Stimulated activated CD4-positive, alpha-beta T cell treated with anti-CD3 and anti-CD28 coated beads, Interleukin-4, amount 100 ng/mL, for 48 hours (primary cell): ENCODE measurements around the gene MMP17.

Source experiments
- DNase-seq, 2 donors: peaks; one replicate each; pipeline ENCODE4 v3.0.0-alpha.2; 2020; ENCODE audit warnings: low read depth in 2 of 2

The MMP17 gene

DNA sequence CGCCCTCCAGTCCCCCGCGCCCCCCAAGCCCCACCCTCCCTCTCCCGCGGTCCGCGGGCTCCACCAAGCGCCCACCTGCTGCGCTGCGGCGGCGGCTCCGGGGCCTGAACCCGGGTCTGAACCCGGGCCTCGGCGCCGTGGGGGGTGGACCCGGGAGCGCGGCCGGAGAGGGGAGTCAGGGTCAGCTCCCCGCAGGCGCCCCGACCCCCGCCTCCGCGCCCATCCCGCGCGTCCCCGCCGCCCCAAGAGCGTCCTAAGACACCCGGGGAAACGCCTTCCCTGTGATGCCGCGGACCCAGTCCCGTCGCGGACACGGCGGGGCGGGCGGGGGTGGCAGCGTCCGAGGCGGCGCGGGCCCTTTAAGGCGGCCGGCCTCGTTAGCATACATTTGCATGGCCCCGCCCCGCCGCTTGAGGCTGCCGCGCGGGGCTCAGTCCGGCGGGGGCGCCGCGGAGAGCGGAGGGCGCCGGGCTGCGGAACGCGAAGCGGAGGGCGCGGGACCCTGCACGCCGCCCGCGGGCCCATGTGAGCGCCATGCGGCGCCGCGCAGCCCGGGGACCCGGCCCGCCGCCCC lies at the start of gene MMP17:
Gene MMP17 (plus strand): TSS at position 433 of the 574 bp plus-strand sequence. CDS start 102 bp downstream, at position 535.
- no peak for DNase-seq

DNA sequence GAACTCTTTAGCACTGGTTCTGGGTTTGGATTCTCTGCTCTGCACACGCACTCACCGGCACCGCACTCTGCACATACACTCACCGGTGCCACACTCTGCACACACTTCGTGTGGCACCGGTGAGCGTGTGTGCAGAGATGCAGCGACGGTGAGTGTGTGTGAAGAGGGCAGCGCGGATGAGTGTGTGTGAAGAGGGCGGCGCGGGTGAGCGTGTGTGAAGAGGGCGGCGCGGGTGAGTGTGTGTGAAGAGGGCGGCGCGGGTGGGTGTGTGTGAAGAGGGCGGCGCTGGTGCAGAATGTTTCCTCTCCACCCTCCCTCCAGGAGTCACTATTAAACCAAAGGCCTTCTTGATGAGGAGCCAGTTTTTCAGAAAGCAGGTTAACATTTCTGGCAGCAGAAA lies 49.2 kb upstream of the MMP17 start:
- DNase-seq, result no peak

DNA sequence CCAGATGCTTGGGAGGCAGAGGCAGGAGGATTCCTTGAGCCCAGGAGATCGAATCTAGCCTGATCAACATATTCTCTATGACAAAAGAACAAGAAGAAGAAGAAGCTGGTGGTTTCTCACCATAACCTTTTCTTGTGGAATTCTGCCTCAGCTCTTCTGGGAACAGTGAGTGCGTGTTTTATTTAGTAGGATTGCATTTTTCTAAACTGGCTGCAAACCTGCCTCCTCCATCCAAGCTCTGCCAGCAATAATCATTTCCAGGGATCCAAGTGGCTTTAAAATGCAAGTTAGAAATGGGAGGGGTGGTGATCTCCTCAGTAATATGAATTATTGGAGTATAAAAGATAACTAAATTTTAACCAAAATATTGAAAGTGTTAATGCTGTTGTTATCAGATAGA lies 46.1 kb upstream of the MMP17 start:
- DNase-seq, result no peak

DNA sequence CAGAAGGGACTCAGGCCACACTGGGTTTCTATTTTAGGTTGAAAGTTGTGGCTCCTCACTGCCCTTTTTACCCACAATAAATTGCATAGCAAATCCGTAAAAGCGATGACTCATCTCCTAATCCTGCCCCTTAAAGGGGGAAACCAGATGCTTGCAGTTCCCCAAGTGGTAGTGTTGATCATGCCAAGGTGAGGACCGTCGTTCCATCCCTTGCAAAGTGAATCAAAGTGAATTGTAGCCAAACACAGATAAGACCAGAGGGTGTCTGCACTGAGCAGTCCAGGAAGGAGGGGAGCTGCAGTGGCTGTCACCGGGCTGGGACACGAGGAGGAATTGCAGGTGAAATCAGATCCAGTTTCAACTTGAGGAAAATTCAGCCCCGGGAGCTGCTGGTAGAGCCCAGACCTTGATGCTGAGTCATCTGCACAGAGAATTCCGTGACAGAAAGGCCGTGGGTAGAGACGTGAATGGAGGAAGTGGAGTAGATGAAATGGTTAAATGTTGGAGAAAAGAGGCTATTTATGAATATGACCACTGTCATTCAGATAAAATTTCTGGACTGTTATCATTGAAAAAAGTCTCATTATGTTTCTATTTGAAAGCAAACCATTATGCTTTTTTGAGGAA lies 44.2 kb upstream of the MMP17 start:
- DNase-seq, result no peak

DNA sequence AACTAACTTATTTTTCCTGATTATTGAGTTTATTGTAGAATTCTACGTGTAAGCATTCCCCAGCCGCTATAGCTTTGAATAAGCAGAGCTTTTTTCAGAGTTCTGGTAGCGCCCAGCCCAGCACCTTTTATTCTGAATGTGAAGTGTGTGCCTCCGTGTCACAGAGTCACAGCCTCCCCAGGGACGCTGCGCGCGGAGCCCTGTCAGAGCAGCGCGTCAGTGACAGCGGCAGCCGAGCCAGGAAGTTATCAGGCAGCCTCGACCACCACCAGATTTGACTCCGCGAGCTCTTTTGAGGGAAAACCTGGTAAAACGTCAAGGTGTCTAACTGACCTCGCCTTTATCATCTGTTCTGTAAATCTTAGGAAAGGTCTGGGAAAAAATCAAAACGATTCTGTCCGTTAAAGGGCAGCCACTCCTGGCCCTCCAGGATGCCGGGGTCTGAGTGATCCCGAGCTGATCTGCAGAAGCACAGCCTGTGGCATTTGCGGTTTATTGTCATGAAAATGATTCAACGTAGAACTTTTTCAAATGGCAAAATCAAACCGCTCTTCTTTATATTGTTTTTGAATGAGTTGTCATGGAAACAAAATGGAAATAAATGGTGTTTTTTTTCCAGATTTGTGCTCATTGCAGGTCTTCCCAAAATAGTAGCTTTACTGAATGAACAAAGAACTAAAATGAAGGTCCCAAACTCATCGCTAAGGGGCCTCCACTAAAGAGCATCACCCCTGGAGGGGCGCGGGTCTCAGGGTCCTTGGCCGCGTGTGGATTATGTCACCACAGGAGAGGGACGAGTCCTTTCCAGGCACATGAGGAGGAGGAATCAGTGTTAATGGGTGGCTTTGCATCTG lies 43.1 kb upstream of the MMP17 start:
- no peak for DNase-seq

DNA sequence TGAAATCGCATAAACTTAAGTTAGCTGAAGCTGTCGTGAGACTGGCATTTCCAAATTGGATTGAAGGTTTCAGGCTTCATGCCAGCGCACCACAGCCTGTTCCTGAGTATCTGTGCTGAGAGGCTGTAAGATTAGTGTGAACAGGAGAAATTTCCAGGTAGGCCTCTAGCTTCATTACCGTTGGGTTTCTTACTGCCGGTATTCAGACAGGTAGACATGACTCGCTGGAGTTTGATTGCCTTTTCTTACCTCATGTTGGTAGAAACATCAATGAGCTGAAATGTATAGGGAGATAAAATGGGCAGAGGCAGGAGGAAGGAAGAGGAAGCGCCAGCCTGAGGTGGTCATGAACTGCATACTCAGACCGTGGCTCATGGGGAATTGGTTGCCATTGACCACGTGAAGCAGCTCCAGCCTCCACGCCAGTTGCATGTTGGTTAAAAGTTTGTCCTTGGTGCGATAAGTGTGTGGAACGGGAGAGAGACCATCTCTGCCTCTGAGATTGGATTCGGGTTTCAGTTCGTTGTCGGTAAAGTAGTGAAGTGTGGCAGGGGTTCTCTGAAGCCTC lies 42.3 kb upstream of the MMP17 start:
- DNase-seq, result no peak

DNA sequence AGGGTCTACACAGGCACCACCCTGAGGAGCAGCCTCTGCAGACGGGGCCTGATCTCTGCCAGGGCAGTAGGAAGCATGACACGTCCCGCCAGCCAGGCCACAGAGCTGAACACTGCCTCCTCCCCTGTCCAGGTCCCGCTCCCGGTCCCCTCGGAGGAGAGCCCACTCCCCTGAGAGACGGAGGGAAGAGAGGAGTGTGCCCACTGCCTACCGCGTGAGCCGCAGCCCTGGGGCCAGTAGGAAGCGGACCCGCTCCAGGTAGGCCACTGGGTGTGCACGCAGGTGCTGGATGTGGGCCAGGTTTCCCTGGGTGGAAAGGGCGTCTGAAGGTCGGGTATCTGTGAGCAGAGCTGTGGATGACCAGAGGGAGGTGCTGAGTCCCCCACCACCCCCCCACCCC lies 41.9 kb upstream of the MMP17 start:
- DNase-seq, result no peak

DNA sequence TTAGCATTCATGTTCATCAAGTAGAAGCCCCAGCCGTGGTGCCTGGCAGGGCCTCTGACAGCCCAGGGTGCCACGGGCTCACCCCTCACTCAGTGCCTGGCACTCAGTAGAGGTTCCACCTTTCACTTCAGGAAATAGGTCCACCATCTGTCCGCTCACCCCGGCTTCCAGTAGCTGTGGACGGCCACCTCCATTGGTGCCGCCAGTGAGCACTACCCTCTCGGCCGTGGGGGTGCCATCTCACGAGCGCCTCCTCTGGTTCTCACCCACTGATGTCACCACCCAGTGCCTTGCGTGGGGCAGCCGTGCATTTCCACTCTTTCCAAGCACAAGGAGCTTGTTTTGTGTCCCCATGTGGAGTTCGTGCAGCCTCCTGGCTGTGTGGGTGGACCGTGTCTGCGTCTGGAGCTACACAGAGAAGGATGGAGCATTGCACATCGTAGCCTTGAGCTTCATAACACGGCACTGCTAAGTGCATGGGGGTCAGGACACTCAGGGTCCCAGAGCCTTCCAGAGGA lies 41.0 kb upstream of the MMP17 start:
- DNase-seq, result no peak

DNA sequence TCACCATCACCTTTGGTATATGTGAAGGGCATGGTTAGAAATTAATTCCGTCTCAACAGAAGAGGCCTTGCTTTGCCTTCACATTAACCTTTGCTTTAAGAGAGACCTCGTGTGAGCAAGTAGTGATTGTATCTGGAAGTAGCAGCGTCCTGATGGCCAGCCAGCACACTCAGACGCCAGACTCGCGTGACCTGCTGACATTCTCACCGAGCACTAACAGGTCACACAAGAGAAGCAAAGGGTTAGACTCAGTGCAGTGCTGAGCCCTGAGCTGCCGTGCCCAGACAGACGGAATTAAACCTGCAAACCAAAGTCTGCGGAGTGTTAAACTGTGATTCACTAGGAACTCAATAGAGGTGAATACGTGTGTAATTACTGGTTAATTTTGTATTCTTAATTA lies 40.1 kb upstream of the MMP17 start:
- no peak for DNase-seq

DNA sequence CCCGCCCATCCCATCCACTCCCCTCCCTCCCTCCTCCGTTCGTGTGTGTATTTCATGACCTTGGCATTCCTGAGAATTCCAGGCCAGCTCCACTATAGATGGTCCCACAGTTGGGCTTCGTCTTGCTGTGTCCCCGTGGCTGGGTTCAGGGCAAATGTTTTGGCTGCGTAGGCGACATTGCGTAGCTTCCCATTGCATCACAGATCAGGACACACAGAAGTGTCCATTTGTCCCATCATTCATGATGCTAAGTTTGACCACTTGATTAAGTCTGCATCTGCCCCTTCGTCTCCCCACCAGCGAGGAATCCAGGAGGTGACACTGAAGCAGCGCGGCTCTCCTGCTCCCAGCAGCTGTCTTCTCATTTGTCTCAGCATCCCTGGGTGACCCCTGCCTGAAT lies 38.6 kb upstream of the MMP17 start:
- DNase-seq, result no peak

DNA sequence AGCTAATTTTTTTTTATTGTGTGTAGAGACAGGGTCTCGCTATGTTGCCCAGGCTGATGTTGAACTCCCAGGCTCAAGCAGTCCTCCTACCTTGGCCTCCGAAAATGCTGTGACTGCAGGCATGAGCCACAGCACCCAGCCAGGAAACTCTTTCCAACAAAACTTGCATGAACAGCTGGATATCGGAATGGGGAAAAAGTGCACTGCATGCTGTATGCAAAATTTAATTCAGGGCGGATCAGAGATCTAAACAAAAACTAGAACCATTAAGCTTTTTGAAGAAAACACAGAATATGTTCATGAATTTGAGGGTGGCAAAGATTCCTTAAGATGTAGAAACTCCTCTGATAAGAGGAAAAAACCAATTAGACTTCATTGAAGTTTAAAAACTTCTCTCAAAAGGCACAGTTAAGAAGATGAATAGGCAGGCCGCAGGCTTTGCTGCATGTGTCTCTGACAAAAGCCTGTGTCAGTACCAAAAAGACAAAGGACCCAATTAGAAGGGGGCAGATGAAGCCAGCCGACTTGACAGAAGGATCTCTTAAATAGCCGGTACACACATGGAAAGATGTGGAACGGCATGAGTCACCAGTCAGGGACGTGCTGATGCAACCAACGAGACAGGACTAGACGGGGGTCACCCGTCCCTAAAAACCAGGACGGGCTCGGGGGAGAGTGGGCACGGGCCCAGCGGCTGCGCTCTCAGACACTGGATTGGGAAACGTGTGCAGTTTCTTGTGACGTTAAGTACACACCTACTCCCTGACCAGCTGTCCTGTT lies 34.8 kb upstream of the MMP17 start:
- no peak for DNase-seq

DNA sequence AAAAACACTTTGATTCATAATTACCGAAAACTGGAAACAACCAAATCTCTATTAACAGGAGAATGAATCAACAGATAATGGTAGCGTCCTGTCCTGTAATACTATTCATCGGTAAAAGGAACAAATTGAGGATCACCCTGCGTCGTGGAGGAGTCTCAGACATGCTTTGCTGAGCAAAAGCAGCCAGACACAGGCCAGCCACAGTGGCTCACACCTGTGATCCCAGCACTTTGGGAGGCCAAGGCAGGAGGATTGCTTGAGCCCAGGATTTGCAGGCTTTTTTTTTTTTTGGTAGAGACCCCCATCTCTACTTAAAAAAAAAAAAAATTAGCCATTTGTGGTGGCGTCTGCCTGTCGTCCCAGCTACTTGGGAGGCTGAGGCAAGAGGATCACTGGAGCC lies 34.1 kb upstream of the MMP17 start:
- no peak for DNase-seq

DNA sequence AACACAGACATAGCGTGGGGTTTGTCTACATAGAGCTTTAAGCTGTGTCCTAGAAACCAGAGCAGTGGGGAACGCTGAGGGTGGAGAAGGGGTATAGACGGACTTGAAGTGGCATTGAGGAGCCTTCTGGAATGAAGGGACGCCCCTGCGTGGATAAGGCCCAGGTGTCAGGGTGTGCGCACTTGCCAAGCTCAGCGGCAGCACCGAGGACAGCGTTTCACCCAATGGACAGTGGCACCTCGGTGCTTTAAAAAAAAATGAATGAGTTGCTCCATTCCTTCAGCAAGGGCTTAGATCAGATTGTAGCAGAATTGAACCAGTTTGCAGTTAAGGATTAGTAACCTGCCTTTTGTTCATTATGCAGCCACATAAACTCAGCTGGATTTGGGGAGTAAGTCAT lies 33.6 kb upstream of the MMP17 start:
- no peak for DNase-seq

DNA sequence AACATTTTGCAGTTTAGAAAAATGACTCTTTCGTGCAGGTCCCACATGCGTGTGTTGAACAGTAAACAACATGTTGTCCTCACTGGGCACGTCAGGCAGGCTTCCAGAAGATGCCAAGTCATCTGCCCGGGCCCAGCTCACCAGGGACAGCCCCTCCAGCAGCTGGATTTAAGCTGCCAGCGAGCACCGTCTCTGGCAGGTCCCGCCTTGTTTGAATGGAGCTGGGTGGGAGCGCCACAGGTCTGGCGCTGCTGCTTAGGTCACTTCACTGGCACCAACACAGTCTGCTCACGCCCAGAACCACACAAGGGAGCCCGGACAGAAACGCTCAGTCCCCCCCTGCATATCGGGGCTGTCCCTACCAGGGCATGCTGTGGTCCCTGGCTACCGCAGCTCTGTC lies 33.1 kb upstream of the MMP17 start:
- DNase-seq, result no peak

DNA sequence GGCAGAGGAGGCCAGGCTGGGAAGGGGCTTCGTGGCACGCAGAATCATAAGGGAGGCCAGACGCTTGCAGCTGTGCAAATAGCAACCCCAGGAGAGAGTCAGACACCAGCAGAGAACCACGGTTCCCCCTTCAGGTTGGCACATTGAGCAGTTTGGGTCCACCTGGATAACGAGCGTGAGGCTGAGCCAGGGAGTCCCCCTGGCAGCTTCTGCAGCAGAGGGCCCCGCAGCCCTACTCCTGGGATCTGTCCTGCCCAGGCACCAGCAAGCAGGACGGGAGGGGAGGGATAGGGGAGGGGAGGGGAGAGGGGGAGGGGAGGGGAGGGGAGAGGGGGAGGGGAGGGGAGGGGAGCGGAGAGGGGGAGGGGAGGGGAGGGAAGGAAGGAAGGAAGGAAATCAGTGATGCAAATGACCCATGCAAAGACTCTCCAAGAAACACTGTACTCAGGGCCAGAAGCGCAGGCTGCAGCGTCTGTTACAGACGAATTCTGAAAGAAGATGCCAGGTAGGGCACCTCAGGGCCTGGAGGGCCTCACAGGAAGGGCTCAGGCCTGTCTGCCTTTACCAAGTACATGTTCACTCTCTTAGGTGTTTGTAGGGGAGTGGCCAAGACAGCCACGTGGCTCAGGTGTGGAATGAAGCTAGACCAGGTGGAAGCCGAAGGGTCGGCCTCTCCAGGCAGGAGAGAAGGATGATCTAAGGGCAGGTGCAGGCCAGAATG lies 32.3 kb upstream of the MMP17 start:
- DNase-seq, result no peak

DNA sequence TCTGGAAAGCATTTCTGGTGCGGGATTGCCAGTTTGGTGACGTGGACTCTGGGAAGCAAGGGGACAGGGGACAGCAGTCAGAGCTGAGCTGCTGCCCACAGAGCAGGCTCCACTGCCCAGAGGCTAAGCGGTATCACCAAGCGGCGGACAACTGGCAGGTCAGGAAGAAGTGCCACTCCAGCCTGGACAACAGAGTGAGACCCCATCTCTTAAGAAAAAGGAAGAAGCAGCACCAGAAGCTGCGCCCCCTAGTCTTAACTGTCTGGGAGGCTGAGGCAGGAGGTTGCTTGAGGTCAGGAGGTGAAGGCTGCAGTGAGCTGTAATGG lies 31.8 kb upstream of the MMP17 start:
- no peak for DNase-seq

DNA sequence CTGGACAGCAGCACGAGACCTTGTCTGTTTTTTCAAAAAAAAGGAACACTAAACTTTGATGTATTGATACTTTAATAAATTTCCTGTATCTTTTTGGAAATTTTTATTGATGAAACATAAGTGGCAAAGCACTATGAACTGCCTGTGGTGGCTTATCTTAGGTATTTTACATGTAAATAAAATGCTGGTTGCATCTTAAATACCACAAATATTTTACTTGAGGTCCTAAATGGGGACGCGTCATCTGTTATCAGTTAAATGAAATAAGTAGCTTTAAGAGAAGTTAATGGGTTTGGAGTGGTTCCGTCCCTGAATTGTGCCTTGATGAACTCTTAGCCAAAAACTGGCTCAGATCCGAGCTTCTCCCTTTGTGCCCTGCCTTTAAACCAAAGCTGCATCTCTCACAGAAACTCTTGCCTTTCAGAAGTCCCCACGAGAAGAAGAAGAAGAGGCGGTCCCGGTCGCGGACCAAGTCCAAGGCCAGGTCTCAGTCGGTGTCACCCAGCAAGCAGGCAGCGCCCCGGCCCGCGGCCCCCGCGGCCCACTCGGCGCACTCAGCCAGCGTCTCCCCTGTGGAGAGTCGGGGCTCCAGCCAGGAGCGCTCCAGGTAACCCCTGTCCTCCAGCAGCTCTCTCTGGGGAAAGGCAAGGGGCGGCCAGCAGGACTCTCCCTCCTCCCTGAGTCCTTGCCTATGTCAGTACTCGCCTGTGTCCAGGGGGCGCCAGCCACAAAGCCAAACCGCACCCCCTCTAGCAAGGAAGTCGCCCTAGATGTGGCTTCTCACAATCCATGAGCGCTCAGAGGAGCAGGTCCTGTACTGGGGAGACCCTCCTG lies 31.2 kb upstream of the MMP17 start:
- DNase-seq, result no peak

DNA sequence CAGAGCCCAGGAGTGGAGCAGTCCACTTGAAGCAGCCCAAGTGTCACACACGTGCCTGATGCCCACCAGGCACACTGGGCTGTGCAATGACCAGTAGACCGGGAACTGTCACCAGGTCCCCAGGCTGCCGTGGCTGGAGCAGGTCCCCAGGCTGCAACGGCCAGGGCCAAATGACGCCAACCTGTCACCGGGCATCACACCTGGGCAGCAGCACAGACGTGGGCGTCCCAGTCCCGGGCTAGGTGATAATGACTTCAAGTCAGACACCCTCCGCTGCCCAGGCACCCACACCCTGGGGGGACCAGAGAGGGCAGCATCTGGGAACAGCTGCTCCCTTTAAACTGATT lies 30.6 kb upstream of the MMP17 start:
- no peak for DNase-seq

DNA sequence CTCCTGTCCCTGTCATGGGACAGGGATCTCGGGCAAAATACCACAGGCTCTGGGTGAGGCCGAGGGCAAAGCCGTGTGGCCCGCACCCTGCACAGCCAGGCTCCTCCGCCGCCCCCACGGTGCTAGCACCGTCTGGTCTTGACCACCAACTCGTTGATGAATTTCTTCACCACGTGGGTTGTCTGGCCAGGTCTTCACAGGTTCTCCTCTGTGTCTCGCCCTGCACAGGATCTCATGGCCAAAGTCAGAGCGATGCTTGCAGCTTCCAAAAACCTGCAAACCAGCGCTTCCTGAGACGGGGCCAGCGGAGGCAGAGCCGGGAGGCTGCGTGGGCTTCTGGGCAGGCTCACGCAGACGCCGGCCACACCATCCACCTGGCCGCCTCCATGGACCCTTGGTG lies 29.0 kb upstream of the MMP17 start:
- DNase-seq, result no peak

DNA sequence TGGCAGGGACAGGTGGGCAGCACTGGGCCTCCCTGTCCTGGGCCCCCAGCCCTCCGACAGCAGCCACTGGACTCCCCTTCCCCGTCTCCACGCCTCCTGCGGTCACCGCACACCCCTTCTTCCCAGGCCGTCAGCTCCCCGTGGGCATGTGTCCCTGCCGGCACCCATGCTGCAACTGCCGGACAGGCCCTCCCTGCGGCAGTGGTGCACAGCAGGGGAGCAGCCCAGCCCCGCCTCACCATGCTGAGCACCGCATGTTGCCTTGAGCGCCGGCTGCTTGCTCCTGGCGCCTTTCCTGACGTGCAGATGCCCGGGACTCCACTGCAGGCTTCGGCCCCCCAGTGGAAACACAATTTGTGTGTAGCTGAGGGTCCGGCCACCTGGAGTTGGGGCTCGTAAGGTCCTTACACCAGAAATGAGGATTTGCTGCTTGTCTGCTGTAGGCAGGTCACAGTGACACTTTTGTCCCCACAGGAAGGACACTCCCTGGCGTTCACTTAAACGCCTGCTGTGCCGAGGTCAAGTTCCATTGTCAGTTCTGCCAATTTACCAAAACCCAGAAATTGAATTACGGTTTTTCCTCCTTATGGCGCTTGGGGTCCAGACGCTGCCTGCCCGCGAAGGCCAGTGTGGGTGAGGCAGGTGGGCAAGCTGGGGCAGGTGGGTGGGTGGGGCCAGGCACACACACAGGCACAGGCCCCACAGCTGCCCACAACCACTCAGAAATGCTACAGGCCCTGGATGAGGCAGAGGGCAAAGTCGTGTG lies 28.2 kb upstream of the MMP17 start:
- no peak for DNase-seq
